HL-60 (cell line): ENCODE data around the gene SAMHD1.

Experiments
- DNase-seq, 2 experiments: peaks; one replicate each; pipeline ENCODE4 v3.0.0-alpha.2; 2010 to 2020; ENCODE audit warnings: low read depth in 1 of 2, low spot score in 1 of 2
- H3K27ac ChIP-seq: fragments of 250-450 bp; sonication (Bioruptor Pico); replicated peaks from 2 replicates; pipeline ENCODE4 v1.5.1; 2020; ENCODE audit warnings: mild to moderate bottlenecking, moderate library complexity
- H3K27me3 ChIP-seq: fragments of 250-450 bp; sonication (Bioruptor Pico); 2 replicates; pipeline ENCODE4 v1.5.1; 2021; ENCODE audit warnings: mild to moderate bottlenecking, moderate library complexity; ENCODE audit not compliant: insufficient read depth, poor library complexity, severe bottlenecking
- H3K4me3 ChIP-seq: replicated peaks from 2 replicates; pipeline ENCODE4 v1.5.1; 2011; ENCODE audit warnings: mild to moderate bottlenecking, control low read depth, low read length; ENCODE audit not compliant: insufficient read depth
- CTCF ChIP-seq: IDR thresholded peaks from one replicate; pipeline ENCODE4 v1.5.1; 2011; ENCODE audit warnings: low read length, control low read depth, inconsistent platforms; ENCODE audit not compliant: insufficient read depth
- GABPA ChIP-seq: IDR thresholded peaks from 2 replicates; pipeline ENCODE4 v1.6.1; 2012; ENCODE audit warnings: low read depth
- POLR2AphosphoS5 ChIP-seq: IDR thresholded peaks from 2 replicates; pipeline ENCODE4 v1.6.1; 2012; ENCODE audit warnings: low read depth
- SPI1 ChIP-seq: IDR thresholded peaks from 2 replicates; pipeline ENCODE4 v1.6.1; 2012; ENCODE audit warnings: low read depth, mild to moderate bottlenecking, borderline replicate concordance
- TF ChIP-seq, protein P1 (sequence below): IDR thresholded peaks from 2 replicates; pipeline ENCODE4 v1.6.1; 2012; ENCODE audit warnings: low read depth; ENCODE audit not compliant: insufficient replicate concordance

SAMHD1 gene

DNA sequence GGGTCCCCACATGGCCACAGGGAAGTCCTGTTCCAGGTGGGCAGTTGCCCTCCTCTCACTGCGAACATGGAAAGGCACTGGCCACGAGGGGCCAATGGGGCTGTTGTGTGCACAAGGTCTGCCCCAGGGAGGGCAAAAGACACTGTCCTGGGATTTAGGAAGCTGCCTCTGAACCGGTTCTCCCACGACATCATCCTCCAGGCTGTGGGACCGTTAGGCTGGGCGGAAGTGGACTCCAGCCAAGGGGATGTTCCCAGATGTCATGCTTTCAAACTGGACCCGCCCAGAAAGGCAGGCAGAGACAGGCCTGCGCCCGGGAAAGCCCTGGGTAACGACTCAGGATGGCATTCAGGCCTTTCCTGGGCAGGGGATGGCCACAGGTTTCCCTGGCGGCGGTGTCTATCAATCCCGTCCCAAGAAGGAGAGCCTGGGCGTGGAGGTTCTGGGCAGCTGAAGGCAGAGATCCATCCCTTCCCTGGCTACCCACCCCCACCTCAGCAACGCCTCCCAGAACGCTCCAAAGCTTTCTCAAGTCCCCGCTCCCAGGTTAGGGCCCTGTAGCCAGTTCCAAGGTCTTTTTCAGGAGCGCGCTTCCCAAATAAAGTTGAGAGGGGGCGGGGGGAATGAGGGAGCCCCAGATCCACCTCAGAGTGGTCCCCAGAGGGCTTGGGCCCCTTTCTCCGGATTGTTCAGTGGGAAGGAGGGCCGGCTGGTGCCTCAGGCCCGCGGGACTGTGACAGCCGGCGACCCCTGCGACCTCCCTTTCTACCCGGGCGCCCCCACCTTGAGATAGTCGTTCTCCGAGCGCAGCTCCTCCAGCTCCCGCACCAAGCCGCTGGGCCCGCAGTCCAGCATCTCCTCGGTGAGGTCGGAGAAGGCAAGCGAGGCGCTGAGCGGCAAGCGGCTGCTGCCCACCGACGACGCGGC lies 89.4 kb downstream of the SAMHD1 start:
- Histone ChIP-seq H3K27me3 (no peaks in the 10 kb centered on the region), H3K4me3 (no peak overlapping the region), H3K27ac (no peak overlapping the region)
- no peak for TF ChIP-seq POLR2AphosphoS5
- no peak for TF ChIP-seq GABPA
- TF ChIP-seq CTCF: no peak
- TF ChIP-seq, protein P1, sequence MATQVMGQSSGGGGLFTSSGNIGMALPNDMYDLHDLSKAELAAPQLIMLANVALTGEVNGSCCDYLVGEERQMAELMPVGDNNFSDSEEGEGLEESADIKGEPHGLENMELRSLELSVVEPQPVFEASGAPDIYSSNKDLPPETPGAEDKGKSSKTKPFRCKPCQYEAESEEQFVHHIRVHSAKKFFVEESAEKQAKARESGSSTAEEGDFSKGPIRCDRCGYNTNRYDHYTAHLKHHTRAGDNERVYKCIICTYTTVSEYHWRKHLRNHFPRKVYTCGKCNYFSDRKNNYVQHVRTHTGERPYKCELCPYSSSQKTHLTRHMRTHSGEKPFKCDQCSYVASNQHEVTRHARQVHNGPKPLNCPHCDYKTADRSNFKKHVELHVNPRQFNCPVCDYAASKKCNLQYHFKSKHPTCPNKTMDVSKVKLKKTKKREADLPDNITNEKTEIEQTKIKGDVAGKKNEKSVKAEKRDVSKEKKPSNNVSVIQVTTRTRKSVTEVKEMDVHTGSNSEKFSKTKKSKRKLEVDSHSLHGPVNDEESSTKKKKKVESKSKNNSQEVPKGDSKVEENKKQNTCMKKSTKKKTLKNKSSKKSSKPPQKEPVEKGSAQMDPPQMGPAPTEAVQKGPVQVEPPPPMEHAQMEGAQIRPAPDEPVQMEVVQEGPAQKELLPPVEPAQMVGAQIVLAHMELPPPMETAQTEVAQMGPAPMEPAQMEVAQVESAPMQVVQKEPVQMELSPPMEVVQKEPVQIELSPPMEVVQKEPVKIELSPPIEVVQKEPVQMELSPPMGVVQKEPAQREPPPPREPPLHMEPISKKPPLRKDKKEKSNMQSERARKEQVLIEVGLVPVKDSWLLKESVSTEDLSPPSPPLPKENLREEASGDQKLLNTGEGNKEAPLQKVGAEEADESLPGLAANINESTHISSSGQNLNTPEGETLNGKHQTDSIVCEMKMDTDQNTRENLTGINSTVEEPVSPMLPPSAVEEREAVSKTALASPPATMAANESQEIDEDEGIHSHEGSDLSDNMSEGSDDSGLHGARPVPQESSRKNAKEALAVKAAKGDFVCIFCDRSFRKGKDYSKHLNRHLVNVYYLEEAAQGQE: no peak
- TF ChIP-seq SPI1: no peak
- DNase-seq: no peak

DNA sequence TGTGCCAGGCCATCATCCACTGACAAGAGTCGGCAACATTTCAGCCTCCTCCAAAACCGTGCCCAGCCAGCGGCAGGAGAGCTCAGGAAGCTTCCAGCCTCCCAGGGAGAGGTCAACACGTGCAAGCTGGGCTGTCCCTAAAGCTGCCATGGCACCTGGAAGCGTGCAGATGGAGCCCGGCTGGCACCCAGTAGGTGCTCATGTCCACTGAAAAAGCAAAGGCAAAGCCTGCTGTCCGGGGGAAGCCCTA lies 90.0 kb downstream of the SAMHD1 start:
- Histone ChIP-seq H3K27ac (no peak overlapping the region), H3K27me3 (no peaks in the 10 kb centered on the region), H3K4me3 (no peak overlapping the region)
- no peak for DNase-seq
- no peak for TF ChIP-seq POLR2AphosphoS5

DNA sequence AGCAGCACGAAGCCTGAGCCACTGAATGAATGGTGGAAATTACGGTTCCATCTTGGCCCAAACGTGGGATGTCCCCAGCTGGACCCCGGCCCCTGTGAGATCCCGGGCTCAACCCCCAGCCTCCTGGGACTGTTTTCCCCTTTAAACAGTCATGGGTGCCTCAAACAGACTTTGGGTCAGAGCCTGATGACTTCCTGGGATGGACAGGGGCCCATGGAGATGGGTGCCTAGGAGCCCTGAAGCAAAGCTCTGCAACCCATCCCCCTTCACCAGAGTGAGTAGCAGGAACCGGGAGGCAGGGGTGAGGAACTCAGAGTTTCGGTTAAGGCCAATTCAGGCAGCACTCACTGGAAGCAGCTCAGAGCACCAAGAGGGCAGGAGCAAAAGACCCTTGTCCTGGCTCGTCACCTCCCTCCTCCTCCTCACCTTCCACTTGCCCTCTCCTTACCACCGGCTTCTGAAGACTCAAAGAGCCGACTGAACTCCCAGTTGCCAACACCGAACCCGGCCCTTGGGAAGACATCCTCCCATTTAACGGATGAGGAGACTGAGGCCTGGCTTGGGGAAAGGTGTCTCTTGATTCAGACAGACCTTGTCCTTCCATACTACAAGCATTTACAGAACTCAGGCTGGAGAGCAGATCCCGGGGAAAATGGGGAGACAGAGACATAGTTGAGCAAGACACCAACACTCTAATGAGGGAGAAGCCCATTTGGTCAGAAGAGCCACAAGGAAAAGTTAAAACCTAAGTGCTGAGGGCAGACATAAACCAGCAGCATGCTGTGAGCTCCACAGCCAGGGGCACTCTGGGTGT lies 90.5 kb downstream of the SAMHD1 start:
- Histone ChIP-seq H3K4me3 (no peak overlapping the region), H3K27ac (no peak overlapping the region), H3K27me3 (no peaks in the 10 kb centered on the region)
- no peak for DNase-seq
- TF ChIP-seq POLR2AphosphoS5: no peak
- no peak for TF ChIP-seq SPI1
- TF ChIP-seq CTCF: no peak
- no peak for TF ChIP-seq GABPA
- TF ChIP-seq, protein P1: no peak

GRCh38 chr20:36860339-36860738 lies 91.2 kb downstream of the SAMHD1 start:
- H3K27ac ChIP-seq: no peak overlapping the region
- no peak for TF ChIP-seq SPI1
- no peak for TF ChIP-seq CTCF
- TF ChIP-seq GABPA: no peak
- no peak for TF ChIP-seq POLR2AphosphoS5
- TF ChIP-seq, protein P1: no peak
- no peak for DNase-seq
- no peaks in the 10 kb centered on the region for H3K27me3 ChIP-seq
- no peak overlapping the region for H3K4me3 ChIP-seq
